CD14-positive monocyte (primary cell): ENCODE data around the gene GPR17. TPM values are rescaled to one million over a fixed set of nuclear protein-coding genes. Genes with fewer than 3 reads are reported as not detected.

Source experiments
- DNase-seq, 3 donors: peaks; one replicate each; pipeline ENCODE4 v3.0.0-alpha.2; 2011 to 2022
- H2AFZ ChIP-seq: 2 replicates; pipeline ENCODE4 v1.6.0; 2012; ENCODE audit warnings: mild to moderate bottlenecking, low read depth, low read length, inconsistent platforms; ENCODE audit not compliant: insufficient read depth, poor library complexity, severe bottlenecking
- H3K27ac ChIP-seq, 2 donors: 1 replicate in 1 of 2; 2 replicates in 1 of 2; pipeline ENCODE4 v1.5.1; 2012 to 2013; ENCODE audit warnings: low read length in 2 of 2, control low read depth in 1 of 2, inconsistent platforms in 1 of 2, low read depth in 1 of 2, mild to moderate bottlenecking in 1 of 2
- H3K27me3 ChIP-seq, 2 donors: one replicate each; pipeline versions ENCODE4 v1.6.0 to v1.6.1; 2011 to 2013; ENCODE audit warnings: low read length in 2 of 2; ENCODE audit not compliant: control insufficient read depth in 2 of 2, insufficient read depth in 2 of 2
- H3K36me3 ChIP-seq, 2 donors: replicated peaks in 1 of 2; 1 replicate in 1 of 2; 2 replicates in 1 of 2; pipeline versions ENCODE4 v1.5.1 to v1.6.1; 2012 to 2013; ENCODE audit warnings: low read length in 2 of 2, control low read depth in 1 of 2, inconsistent platforms in 1 of 2, mild to moderate bottlenecking in 1 of 2; ENCODE audit not compliant: insufficient read depth in 2 of 2, control insufficient read depth in 1 of 2
- H3K4me1 ChIP-seq, 2 donors: 1 replicate in 1 of 2; 2 replicates in 1 of 2; pipeline versions ENCODE4 v1.5.1 to v1.6.1; 2012 to 2013; ENCODE audit warnings: low read length in 2 of 2, control low read depth in 1 of 2, inconsistent platforms in 1 of 2, mild to moderate bottlenecking in 1 of 2, moderate library complexity in 1 of 2; ENCODE audit not compliant: insufficient read depth in 2 of 2, control insufficient read depth in 1 of 2
- H3K4me2 ChIP-seq: replicated peaks from 2 replicates; pipeline ENCODE3; 2012; ENCODE audit warnings: low read length, moderate library complexity, mild to moderate bottlenecking; ENCODE audit not compliant: poor library complexity, severe bottlenecking; ENCODE audit errors: extremely low read depth
- H3K4me3 ChIP-seq, 3 experiments: fragments of 200-600 bp in 1 of 3; sonication (generic) in 1 of 3; replicated peaks in 1 of 3; 1 replicate in 2 of 3; 2 replicates in 1 of 3; pipeline ENCODE4 v1.5.1; 2011 to 2013; ENCODE audit warnings: low read length in 3 of 3, mild to moderate bottlenecking in 3 of 3, control low read depth in 2 of 3, low read depth in 2 of 3, inconsistent platforms in 1 of 3, moderate library complexity in 1 of 3
- H3K79me2 ChIP-seq: 2 replicates; pipeline ENCODE4 v1.6.0; 2012; ENCODE audit warnings: mild to moderate bottlenecking, control low read depth, inconsistent platforms, low read length, moderate library complexity; ENCODE audit not compliant: insufficient read depth
- H3K9ac ChIP-seq: 2 replicates; pipeline ENCODE4 v1.6.0; 2017; ENCODE audit warnings: low read length, mild to moderate bottlenecking; ENCODE audit not compliant: insufficient read depth, poor library complexity, severe bottlenecking
- H3K9me3 ChIP-seq, 2 donors: replicated peaks in 1 of 2; 1 replicate in 1 of 2; 2 replicates in 1 of 2; pipeline versions ENCODE4 v1.5.1 to v1.6.1; 2012 to 2013; ENCODE audit warnings: low read length in 2 of 2, control low read depth in 1 of 2; ENCODE audit not compliant: control insufficient read depth in 1 of 2, insufficient read depth in 1 of 2
- H4K20me1 ChIP-seq: 2 replicates; pipeline ENCODE4 v1.6.0; 2012; ENCODE audit warnings: mild to moderate bottlenecking, low read length, control low read depth, moderate library complexity; ENCODE audit not compliant: insufficient read depth
- H3K27ac Mint-ChIP-seq, 7 donors: one replicate each; pipeline ENCODE4 v1.8.0; 2020; ENCODE audit warnings: mild to moderate bottlenecking in 7 of 7, mixed read lengths in 7 of 7, moderate library complexity in 6 of 7, inconsistent platforms in 2 of 7
- H3K27me3 Mint-ChIP-seq, 3 donors: one replicate each; pipeline ENCODE4 v1.8.0; 2021 to 2022; ENCODE audit warnings: low read depth in 3 of 3, mild to moderate bottlenecking in 3 of 3, mixed read lengths in 3 of 3, moderate library complexity in 3 of 3, inconsistent platforms in 1 of 3
- H3K36me3 Mint-ChIP-seq, 2 donors: one replicate each; pipeline ENCODE4 v1.8.0; 2020; ENCODE audit warnings: mixed read lengths in 2 of 2, inconsistent platforms in 1 of 2, mild to moderate bottlenecking in 1 of 2
- H3K4me1 Mint-ChIP-seq: one replicate; pipeline ENCODE4 v1.8.0; 2020; ENCODE audit warnings: mild to moderate bottlenecking, mixed read lengths
- H3K4me3 Mint-ChIP-seq, 2 donors: one replicate each; pipeline ENCODE4 v1.8.0; 2020; ENCODE audit warnings: mild to moderate bottlenecking in 2 of 2, mixed read lengths in 2 of 2, moderate library complexity in 1 of 2
- H3K9me3 Mint-ChIP-seq, 7 donors: one replicate each; pipeline ENCODE4 v1.8.0; 2020 to 2022; ENCODE audit warnings: mixed read lengths in 7 of 7, mild to moderate bottlenecking in 6 of 7, moderate library complexity in 6 of 7, inconsistent platforms in 2 of 7
- WGBS: methylation state at CpG from one replicate; pipeline ENCODE4 v1.1.5; 2013; ENCODE audit warnings: missing lambda C conversion rate; ENCODE audit not compliant: insufficient coverage; 5-methylcytosine and 5-hydroxymethylcytosine counted together
- intact Hi-C, 2 donors: fragments of 100-400 bp; cut with micrococcal nuclease; formaldehyde crosslinking; loops; one replicate each; pipeline versions ENCODE4 v1.15.0 to v1.15.1; 2023
- polyA plus RNA-seq, 3 donors: library from polyadenylated mRNA; depleted of rRNA in 1 of 3; unstranded in 2 of 3; stranded (reverse) in 1 of 3; fragments of 300-500 nt in 2 of 3; fragments of >200 nt in 1 of 3; fragmentation: Illumina TruSeq in 2 of 3; gene quantifications; 1 replicate in 2 of 3; 2 replicates in 1 of 3; pipeline ENCODE4 v1.2.3, GENCODE V29; 2012 to 2021
- TF ChIP-seq, protein P1 (sequence below): fragments of 200-600 bp; IDR thresholded peaks from one replicate; pipeline ENCODE4 v1.8.0; 2022; ENCODE audit warnings: antibody characterized with exemption, mild to moderate bottlenecking

The GPR17 gene
- polyA plus RNA-seq, 3 donors, result 0.07 TPM; not detected in 2

DNA sequence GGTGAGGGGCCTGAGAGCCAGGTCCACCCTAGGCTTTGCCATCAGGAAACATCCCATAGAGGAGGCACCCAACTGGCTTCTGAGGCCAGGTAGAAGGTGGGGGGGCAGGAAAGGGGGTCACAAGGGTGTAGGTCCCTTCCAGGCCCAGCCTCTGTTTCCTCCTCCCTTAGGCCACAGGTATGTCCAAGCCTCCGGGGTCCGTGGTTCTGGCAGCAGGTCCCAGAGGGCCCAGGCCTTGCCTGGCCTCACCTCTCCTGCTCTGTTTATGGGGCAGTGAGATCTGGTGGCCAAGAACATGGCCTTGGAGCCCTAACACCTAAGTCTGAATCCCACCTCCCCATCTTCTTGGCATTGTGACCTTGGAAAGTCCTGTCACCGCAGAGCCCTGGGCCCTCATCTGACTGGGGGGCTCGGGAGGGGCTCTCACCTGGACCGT, 21.6 kb upstream of the GPR17 start:
- no peak overlapping the region for H3K4me3 Mint-ChIP-seq
- TF ChIP-seq, protein P1, sequence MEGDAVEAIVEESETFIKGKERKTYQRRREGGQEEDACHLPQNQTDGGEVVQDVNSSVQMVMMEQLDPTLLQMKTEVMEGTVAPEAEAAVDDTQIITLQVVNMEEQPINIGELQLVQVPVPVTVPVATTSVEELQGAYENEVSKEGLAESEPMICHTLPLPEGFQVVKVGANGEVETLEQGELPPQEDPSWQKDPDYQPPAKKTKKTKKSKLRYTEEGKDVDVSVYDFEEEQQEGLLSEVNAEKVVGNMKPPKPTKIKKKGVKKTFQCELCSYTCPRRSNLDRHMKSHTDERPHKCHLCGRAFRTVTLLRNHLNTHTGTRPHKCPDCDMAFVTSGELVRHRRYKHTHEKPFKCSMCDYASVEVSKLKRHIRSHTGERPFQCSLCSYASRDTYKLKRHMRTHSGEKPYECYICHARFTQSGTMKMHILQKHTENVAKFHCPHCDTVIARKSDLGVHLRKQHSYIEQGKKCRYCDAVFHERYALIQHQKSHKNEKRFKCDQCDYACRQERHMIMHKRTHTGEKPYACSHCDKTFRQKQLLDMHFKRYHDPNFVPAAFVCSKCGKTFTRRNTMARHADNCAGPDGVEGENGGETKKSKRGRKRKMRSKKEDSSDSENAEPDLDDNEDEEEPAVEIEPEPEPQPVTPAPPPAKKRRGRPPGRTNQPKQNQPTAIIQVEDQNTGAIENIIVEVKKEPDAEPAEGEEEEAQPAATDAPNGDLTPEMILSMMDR, result no peak
- Histone ChIP-seq H3K79me2 (no peaks in the 10 kb centered on the region), H3K9me3 (no peaks in the 10 kb centered on the region), H3K4me1 (peaks cover 2 to 4% of the 10 kb centered on the region in 2 donors), H3K9ac (no peak overlapping the region), H3K4me2 (no peak overlapping the region), H3K4me3 (no peak overlapping the region), H2AFZ (no peak overlapping the region), H3K27ac (no peak overlapping the region), H3K27me3 (no peaks in the 10 kb centered on the region), H4K20me1 (no peaks in the 10 kb centered on the region), H3K36me3 (no peaks in the 10 kb centered on the region)
- H3K27me3 Mint-ChIP-seq, result peaks cover 0 to 14% (median 4%) of the 10 kb centered on the region in 3 donors
- DNase-seq, result no peak
- H3K9me3 Mint-ChIP-seq, result no peaks in the 10 kb centered on the region
- H3K27ac Mint-ChIP-seq, result no peak overlapping the region
- H3K4me1 Mint-ChIP-seq, result peaks cover 13% of the 10 kb centered on the region
- H3K36me3 Mint-ChIP-seq, result no peaks in the 10 kb centered on the region
- intact Hi-C loops, result no loop called here
- 100% methylated on average over 1 of the region's 5 CpGs for WGBS

DNA sequence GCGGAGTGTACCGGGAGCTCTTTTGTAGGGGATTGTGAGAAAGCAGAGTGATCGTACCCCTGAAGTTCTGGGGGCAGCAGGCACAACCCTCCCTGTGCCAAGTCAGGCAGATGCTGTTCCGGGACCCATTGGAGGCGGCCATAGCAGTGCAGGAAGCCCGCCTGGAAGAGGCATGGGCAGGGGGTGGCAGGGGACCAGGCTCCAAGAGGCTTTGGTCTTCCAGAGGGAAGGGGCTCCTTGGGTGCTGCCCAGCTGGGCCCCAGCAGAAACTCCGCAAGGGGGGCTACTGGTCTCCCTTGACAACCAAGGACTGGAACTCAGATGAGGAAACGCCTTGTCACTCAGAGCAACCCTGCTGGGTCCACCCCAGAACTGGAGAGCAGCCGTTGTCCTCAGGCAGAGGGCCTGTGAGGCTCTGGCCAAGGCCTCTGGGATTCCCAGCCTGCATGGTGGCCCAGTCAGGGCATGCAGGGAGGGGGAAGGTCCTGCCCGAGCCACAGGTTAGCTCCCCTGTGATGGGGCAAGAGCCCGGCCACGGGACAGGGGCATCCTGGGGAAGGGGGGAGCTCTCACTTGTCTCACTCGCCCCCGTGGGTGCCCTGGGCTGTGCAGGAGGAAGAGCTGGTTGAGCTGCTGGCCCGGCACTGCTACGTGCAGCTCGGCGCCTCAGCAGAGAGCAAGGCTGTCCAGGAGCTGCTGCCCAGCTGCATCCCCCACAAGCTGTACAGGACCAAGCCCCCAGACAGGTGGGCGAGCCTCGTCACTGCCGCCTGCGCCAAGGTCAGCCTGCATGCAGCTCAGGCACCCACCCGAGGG, 21.0 kb upstream of the GPR17 start:
- Histone ChIP-seq H3K36me3 (no peaks in the 10 kb centered on the region), H3K79me2 (no peaks in the 10 kb centered on the region), H3K27ac (no peak overlapping the region), H3K9ac (no peak overlapping the region), H2AFZ (no peak overlapping the region), H3K4me2 (no peak overlapping the region), H3K27me3 (no peaks in the 10 kb centered on the region), H3K4me3 (no peak overlapping the region), H3K4me1 (peaks cover 9 to 10% of the 10 kb centered on the region in 2 donors), H4K20me1 (no peaks in the 10 kb centered on the region), H3K9me3 (no peaks in the 10 kb centered on the region)
- intact Hi-C loops, result no loop called here
- WGBS, result 89% methylated on average over 13 of the region's 23 CpGs
- Mint-ChIP-seq H3K36me3 (no peaks in the 10 kb centered on the region), H3K4me1 (peaks cover 19% of the 10 kb centered on the region), H3K27ac (no peak overlapping the region), H3K9me3 (no peaks in the 10 kb centered on the region), H3K4me3 (no peak overlapping the region), H3K27me3 (peaks cover 0 to 14% (median 4%) of the 10 kb centered on the region in 3 donors)
- DNase-seq, result no peak
- TF ChIP-seq, protein P1, result no peak
